ENCODE results near the gene CKMT2.

CKMT2 gene

GRCh38 chr5:81303563-81303962 lies 70.4 kb downstream of the CKMT2 start:
- DNase-seq (ENCODE audit: low read depth, low spot score) = no peak

GRCh38 chr5:81305785-81306184 lies 72.7 kb downstream of the CKMT2 start:
- DNase-seq (ENCODE audit: low read depth, low spot score) = no peak

- no peak for DNase-seq (ENCODE audit: low read depth, low spot score)
Observed at GRCh38 chr5:81308836-81309235, 75.7 kb downstream of the CKMT2 start.

DNA sequence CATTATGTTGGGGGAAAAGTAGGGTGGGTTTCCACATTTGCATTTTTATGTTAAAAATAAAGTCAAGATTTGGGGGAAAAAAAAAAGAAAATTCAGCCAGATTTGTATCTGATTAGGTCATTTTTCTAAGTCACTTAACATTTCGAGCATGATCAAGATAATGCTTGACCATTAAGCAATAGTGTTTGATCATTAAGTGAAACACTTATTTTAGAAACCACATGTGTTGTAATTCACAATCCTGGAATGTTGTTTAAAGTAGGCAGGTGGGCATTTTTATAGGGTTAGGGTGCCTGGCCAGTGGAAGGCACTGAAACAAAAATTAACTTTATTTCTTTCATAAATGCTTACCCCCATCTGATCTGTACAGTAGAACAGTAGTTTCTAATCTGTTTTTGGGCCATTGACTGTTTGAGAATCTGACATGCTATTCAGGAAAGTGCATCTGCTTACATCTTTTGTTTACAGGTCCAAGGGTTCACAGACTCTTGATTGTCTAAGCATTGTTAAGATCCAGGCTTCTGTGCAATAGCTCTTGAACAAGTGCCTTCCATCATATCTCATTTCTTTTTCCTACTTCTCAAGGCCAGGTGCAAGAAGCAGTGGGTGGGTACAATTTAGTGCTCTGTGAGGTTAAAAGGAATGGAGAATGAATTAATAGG lies 77.4 kb downstream of the CKMT2 start:
- DNase-seq (ENCODE audit: low read depth, low spot score) = no peak

- DNase-seq (ENCODE audit: low read depth, low spot score) = no peak
Observed at GRCh38 chr5:81313278-81313677, 80.2 kb downstream of the CKMT2 start.

GRCh38 chr5:81313686-81314085 lies 80.6 kb downstream of the CKMT2 start:
- DNase-seq (ENCODE audit: low read depth, low spot score) = no peak

DNA sequence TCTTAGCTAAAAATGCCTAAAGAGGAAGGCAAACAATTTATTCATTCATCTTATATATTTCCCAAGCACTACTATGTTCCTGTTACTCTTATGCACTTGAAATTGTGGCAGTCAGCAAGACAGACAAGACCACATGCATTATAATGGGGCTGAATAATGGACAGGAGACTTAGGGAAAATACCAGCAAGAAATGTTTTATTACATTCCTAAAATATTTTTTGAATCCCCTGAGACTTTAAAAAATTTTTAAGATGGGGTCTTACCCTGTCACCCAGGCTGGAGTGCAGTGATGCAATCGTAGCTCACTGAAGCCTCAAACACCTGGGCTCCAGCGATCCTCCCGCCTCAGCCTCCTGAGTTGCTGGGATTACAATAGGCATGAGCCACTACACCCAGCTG lies 81.5 kb downstream of the CKMT2 start:
- no peak for DNase-seq (ENCODE audit: low read depth, low spot score)

- no peak for DNase-seq (ENCODE audit: low read depth, low spot score)
Observed at GRCh38 chr5:81315336-81315735, 82.2 kb downstream of the CKMT2 start.

DNA sequence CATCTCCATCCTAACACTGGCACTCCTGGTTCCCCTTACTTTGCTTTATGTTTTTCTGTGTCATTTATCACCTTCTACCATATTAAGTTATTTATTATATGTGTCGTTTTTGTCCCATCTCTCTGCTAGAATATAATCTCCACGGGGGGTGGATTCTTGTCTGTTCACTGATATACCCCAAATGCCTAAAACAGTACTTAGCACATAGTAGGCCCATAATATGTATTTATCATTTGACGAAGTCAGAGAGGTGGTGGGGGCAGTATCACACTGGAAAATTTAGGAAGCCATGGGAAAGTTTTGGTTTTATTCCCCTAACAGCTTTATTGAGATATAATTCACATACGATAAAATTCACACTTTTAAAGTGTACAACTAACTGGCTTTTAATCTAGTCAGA lies 82.7 kb downstream of the CKMT2 start:
- DNase-seq (ENCODE audit: low read depth, low spot score) = no peak
